ENCODE data around the gene DUSP19. TPM values are rescaled to one million over a fixed set of nuclear protein-coding genes. Genes with fewer than 3 reads are reported as not detected.

DUSP19 gene
- total and polyA plus RNA-seq, 2 of the 4 experiments (the other 2 are of a cell fraction) = 0.86 to 1.4 TPM

DNA sequence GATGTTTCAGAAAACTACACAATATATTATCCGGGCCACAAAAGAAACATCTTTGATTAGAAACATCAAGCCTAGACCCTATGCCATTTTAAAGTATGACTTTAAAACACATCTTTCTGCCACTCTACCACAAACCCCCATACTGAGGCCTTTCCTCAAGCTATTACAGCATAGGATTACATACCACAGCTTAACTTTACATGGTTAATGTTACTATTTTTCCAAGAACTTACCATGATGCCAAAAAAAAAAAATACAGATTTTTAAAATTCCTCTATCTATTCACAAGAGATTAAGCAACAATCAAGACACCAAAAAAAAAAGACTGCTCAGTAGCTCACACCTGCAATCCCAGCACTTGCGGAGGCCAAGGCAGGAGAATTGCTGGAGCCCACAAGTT, 49.3 kb upstream of the DUSP19 start:
- ATAC-seq (ENCODE audit: low read depth) (peak; percentile 62), DNase-seq (peak; percentile 43)
- dilution Hi-C loops (cut with HindIII; ENCODE audit: low sequenced_read_pairs, unreplicated experiment) (no loop called here), intact Hi-C loops (cut with micrococcal nuclease) (no loop called here), in situ Hi-C loops (cut with MboI; ENCODE audit: low sequenced_read_pairs) (no loop called here)
- Histone ChIP-seq H3K27ac (ENCODE audit: insufficient read depth, low read length) (no peak overlapping the region; the same call in 1 of the 2 replicates), H2BK15ac (ENCODE audit: low read depth, low read length) (no peak overlapping the region), H3K4me2 (ENCODE audit: low read depth, low read length) (peak overlapping the region; percentile 26; the same call in 1 of the 2 replicates), H3K4me1 (ENCODE audit: control insufficient read depth, insufficient read depth, low read length) (peaks cover 8% of the 10 kb centered on the region), H3K14ac (replicated peaks; ENCODE audit: low read depth, low read length) (no peak overlapping the region), H3K18ac (ENCODE audit: low read depth, low read length) (no peak overlapping the region), H3K27me3 (ENCODE audit: control insufficient read depth, insufficient read depth, low read length) (no peaks in the 10 kb centered on the region), H3K56ac (ENCODE audit: extremely low read depth, insufficient read depth, low read length) (no peak overlapping the region), H3K4ac (ENCODE audit: low read depth, low read length) (no peak overlapping the region), H2AK5ac (ENCODE audit: low read depth, low read length) (no peak overlapping the region), H4K5ac (ENCODE audit: low read depth, low read length) (no peak overlapping the region), H3K23ac (ENCODE audit: low read depth, low read length) (no peak overlapping the region), H3K36me3 (ENCODE audit: control insufficient read depth, insufficient read depth, low read length) (no peaks in the 10 kb centered on the region), H2BK120ac (ENCODE audit: low read depth, low read length) (no peak overlapping the region), H3K9me1 (ENCODE audit: insufficient read depth, low read length) (peaks cover 7% of the 10 kb centered on the region), H2BK5ac (ENCODE audit: low read depth, low read length, poor library complexity, severe bottlenecking) (no peak overlapping the region), H4K20me1 (ENCODE audit: insufficient read depth, low read length) (peaks cover 78% of the 10 kb centered on the region), H4K8ac (ENCODE audit: low read depth in 2 of 2, low read length in 2 of 2) (no peak overlapping the region), H3K9ac (ENCODE audit: low read depth, low read length) (no peak overlapping the region), H2AK9ac (replicated peaks; ENCODE audit: low read depth, low read length, poor library complexity) (no peak overlapping the region), H4K91ac (ENCODE audit: insufficient read depth, low read depth, low read length) (no peak overlapping the region), H2AFZ (replicated peaks; ENCODE audit: low read length, poor library complexity) (no peak overlapping the region), H2BK20ac (ENCODE audit: low read depth, low read length) (no peak overlapping the region), H3K9me3 (ENCODE audit: control insufficient read depth, insufficient read depth, low read length) (no peaks in the 10 kb centered on the region), H3K79me1 (ENCODE audit: low read depth in 1 of 2, low read length in 2 of 2) (peaks cover 0 to 25% of the 10 kb centered on the region in 2 experiments; a peak in 2 of 4 replicates), H3K4me3 (ENCODE audit: insufficient read depth, low read depth, low read length) (no peak overlapping the region)
- no TSS peak for BruUV-seq (replicated peaks)
- 75% methylated on average over 1 of the region's 2 CpGs; no CpG with 5 or more reads in 1 of the 2 experiments for WGBS, 2 experiments (ENCODE audit: extremely low coverage in 2 of 2, insufficient read length in 1 of 2)
- ChIA-PET CTCF (no interaction called here), POLR2A (ENCODE audit: unreplicated experiment) (interaction anchor here (0.6 kb wide), 1 partner anchor 55 kb away, joined by 6 read pairs; no protein-coding TSS in a partner anchor)
- peak; percentile 35; the same call in 1 of the 2 replicates for TF ChIP-seq CEBPB (IDR thresholded peaks at IDR 0.05; ENCODE audit: low read depth, low read length)
- TF ChIP-seq SMC3 (IDR thresholded peaks at IDR 0.05; ENCODE audit: low read depth, low read length) = no peak
